ENCODE measurements around the gene PLA2G3.

Gene PLA2G3

DNA sequence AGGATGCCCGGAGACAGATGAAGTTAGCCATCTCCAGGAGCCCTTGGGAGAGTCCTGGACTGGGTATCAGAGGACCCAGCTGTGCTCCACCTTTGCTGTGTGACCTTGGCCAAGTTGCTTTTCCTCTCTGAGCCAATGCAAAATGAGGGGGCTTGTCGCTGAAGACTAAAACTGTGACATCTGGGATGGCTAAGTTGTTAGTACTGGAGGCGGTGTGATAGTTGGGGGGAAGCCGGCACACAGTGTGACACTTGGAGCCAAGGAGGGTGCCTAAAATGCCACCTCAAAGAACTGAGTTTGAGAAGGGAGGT is 17.1 kb downstream of the PLA2G3 start:
- peak overlapping the region; percentile 47 for H3K4me3 ChIP-seq (ENCODE audit: low read depth, low read length)
- no peak for DNase-seq (ENCODE audit: low read depth)
- in situ Hi-C loops (cut with HindIII; ENCODE audit: low sequenced_read_pairs) = no loop called here
- TF ChIP-seq, protein P1, sequence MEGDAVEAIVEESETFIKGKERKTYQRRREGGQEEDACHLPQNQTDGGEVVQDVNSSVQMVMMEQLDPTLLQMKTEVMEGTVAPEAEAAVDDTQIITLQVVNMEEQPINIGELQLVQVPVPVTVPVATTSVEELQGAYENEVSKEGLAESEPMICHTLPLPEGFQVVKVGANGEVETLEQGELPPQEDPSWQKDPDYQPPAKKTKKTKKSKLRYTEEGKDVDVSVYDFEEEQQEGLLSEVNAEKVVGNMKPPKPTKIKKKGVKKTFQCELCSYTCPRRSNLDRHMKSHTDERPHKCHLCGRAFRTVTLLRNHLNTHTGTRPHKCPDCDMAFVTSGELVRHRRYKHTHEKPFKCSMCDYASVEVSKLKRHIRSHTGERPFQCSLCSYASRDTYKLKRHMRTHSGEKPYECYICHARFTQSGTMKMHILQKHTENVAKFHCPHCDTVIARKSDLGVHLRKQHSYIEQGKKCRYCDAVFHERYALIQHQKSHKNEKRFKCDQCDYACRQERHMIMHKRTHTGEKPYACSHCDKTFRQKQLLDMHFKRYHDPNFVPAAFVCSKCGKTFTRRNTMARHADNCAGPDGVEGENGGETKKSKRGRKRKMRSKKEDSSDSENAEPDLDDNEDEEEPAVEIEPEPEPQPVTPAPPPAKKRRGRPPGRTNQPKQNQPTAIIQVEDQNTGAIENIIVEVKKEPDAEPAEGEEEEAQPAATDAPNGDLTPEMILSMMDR (IDR thresholded peaks at IDR 0.05; ENCODE audit: low read depth, low read length, missing control alignments) = no peak

DNA sequence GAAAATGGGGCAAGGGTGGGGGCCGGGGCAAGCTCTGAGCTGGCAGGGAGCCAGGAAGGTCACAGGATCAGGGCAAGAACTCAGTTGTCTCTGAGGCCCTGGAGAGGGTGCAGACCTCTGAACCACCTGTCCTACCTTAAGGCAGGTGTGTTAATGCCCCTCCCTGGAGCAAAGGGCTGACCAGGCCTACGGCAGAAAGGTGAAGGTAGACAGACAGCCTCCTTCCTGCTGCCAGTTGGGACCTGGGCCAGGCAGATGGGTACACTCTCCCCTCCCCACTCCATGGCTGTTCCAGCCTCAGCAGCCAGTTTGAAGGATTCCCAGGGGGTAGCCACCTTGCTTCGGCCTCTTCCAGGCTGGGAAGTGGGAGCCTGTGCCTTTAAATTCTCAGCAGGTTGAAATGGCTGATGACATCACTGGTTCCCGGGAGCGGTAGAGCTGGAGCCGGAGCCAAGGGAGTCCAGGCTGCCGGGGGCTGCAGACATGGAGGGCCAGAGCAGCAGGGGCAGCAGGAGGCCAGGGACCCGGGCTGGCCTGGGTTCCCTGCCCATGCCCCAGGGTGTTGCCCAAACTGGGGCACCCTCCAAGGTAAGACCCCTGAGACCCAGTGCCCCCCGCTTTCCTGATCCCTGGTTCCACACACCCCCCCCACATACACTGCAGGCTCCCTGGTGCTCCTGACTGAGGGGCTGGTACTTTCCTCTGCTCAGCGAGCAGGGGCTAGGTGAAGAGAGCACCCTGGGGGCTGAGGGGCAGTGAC is 17.6 kb downstream of the PLA2G3 start, which contains the start of gene INPP5J:
INPP5J (plus strand) TSS at position 435 of the 760 bp plus-strand sequence; CDS start at position 484, 49 bp downstream.
- peak within 1 kb of the TSS; percentile 47 for H3K4me3 ChIP-seq (ENCODE audit: low read depth, low read length)
- in situ Hi-C loops (cut with HindIII; ENCODE audit: low sequenced_read_pairs) = no loop called here
- TF ChIP-seq, protein P1 (IDR thresholded peaks at IDR 0.05; ENCODE audit: low read depth, low read length, missing control alignments) = no peak
- DNase-seq (ENCODE audit: low read depth) = peak; percentile 15

DNA sequence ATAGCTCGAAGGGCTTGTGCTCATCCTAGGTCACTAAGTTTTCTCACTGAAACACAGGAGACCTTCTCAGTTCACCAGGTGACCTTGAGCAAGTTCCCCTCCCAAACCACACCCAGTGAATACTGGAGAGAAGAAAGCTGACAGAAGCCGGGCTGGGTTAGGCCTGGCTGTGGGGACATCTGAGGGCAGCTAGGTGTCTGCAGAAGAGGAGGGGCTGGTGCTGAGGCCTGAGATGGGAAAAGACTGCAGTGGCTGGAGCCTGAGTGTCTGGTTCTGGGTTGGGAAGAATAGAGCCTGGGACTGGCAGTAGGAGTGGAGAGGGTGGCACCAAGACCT is 18.1 kb downstream of the PLA2G3 start:
- DNase-seq (ENCODE audit: low read depth) = no peak
- H3K4me3 ChIP-seq (ENCODE audit: low read depth, low read length) = no peak overlapping the region
- TF ChIP-seq, protein P1 (IDR thresholded peaks at IDR 0.05; ENCODE audit: low read depth, low read length, missing control alignments) = no peak
- in situ Hi-C loops (cut with HindIII; ENCODE audit: low sequenced_read_pairs) = no loop called here

DNA sequence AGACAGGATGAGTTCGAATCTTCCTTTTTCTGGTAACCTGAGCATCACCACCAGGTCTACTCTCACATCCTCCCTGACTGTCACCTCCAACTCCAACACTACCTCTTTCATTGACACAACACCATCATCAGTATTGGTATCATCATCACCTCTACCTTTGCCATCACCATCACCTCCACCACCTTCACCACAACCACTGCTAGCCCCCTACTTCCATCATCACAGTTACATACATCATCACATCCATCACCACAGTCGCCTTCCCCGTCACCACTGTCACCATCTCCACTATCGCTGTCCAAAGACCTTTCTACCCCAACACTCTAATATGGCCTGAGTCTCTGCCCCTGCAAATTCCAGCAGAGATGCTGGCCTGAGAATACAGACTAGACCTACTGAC is 18.9 kb downstream of the PLA2G3 start:
- no peak for DNase-seq (ENCODE audit: low read depth)
- TF ChIP-seq, protein P1 (IDR thresholded peaks at IDR 0.05; ENCODE audit: low read depth, low read length, missing control alignments) = no peak
- no peak overlapping the region for H3K4me3 ChIP-seq (ENCODE audit: low read depth, low read length)
- in situ Hi-C loops (cut with HindIII; ENCODE audit: low sequenced_read_pairs) = no loop called here

DNA sequence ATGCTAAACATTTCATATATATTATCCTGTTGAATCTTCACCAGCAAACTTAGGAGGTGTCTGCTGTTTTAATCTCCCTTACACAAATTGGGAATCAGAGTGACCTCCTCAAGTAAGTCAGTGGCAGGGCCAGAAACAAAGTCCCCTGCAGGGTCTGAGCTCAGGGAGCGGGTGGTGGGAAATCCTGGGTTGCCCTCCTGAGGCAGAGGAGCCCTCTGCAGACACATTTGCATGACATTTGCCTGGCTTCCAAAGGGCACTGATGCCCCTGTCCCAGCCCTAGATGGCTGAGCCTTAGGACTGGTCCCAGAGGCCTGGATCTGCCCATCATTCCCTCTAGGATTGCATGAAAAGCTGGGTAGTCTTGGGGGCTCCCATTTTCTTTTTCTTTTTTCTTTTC is 19.7 kb downstream of the PLA2G3 start:
- no peak for DNase-seq (ENCODE audit: low read depth)
- no peak overlapping the region for H3K4me3 ChIP-seq (ENCODE audit: low read depth, low read length)
- TF ChIP-seq, protein P1 (IDR thresholded peaks at IDR 0.05; ENCODE audit: low read depth, low read length, missing control alignments) = no peak
- in situ Hi-C loops (cut with HindIII; ENCODE audit: low sequenced_read_pairs) = no loop called here

DNA sequence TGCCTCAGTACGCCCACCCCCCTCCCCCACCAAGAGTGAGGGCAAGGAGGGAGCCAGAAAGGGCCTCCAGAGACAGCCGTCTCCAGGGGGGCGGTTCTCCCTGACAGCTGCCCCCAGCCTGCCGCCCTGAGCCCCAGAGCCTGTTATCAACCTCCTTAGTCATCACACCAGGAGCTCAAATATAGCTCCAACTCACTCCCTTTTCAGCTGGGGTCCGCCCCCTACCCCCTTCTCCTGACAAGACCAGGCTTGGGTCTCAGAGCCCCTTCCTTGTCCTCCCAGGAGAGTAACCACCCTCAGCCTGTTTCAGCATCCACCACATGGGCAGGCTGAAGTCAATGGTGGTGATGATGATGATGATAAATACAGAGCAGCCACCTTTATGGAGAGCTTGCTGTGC is 20.1 kb downstream of the PLA2G3 start:
- in situ Hi-C loops (cut with HindIII; ENCODE audit: low sequenced_read_pairs) = no loop called here
- no peak overlapping the region for H3K4me3 ChIP-seq (ENCODE audit: low read depth, low read length)
- TF ChIP-seq, protein P1 (IDR thresholded peaks at IDR 0.05; ENCODE audit: low read depth, low read length, missing control alignments) = no peak
- DNase-seq (ENCODE audit: low read depth) = no peak
